K562 (cell line): Measurements from ENCODE around the gene CBY2.

Source experiments
- BHLHE40 ChIP-seq: IDR thresholded peaks from 2 replicates; pipeline ENCODE4 v1.6.1; 2011; ENCODE audit warnings: low read length, improper control_type of control experiment
- EZH2 ChIP-seq: IDR thresholded peaks from 2 replicates; pipeline ENCODE4 v1.6.1; 2012; ENCODE audit warnings: low read depth, mild to moderate bottlenecking, inconsistent platforms, low read length, borderline replicate concordance

- no peak for TF ChIP-seq EZH2
- TF ChIP-seq BHLHE40 = no peak
These were observed 10.5 kb upstream of the CBY2 start for GRCh38 chr13:45691667-45692066.
